Endothelial cell of umbilical vein (primary cell): ENCODE measurements around the gene IGSF6. TPM values are rescaled to one million over a fixed set of nuclear protein-coding genes. Genes with fewer than 3 reads are reported as not detected.

Source experiments
- BruUV-seq: library from RNA; stranded (reverse); fragments of 400-500 nt; replicated peaks from 2 replicates; lab custom pipeline; 2021; lab: Mats Ljungman, UMichigan
- CTCF ChIA-PET: fragments of 300-600, 350-600 bp; sonication (Branson Sonifier 250); formaldehyde crosslinking; loops from one replicate; lab custom pipeline; 2021; ENCODE audit warnings: antibody characterized with exemption, inconsistent platforms; lab: Charles Lee
- POLR2A ChIA-PET: fragments of 300-600, 350-600 bp; sonication (Branson Sonifier 250); formaldehyde crosslinking; loops from one replicate; lab custom pipeline; 2021; ENCODE audit warnings: antibody characterized with exemption, inconsistent platforms; lab: Charles Lee
- DNase-seq: peaks from one replicate; pipeline ENCODE4 v3.0.0-alpha.2; 2011; ENCODE audit warnings: low read depth, low spot score
- FAIRE-seq: peaks from 2 replicates; lab custom pipeline; 2011; peaks lifted over from hg19 to GRCh38; lab: Jason Lieb, UNC
- H2AFZ ChIP-seq: 2 replicates; pipeline ENCODE4 v1.6.0; 2012; ENCODE audit warnings: low read depth, low read length, control low read depth, inconsistent platforms
- H3K27ac ChIP-seq: 2 replicates; pipeline ENCODE4 v1.5.1; 2011; ENCODE audit warnings: low read depth, mild to moderate bottlenecking, control low read depth, low read length, moderate library complexity; ENCODE audit not compliant: insufficient read depth
- H3K27me3 ChIP-seq, 2 experiments: 2 replicates each; pipeline versions ENCODE4 v1.6.0 to v1.6.1; 2011; ENCODE audit warnings: low read length in 2 of 2, mixed read lengths in 1 of 2; ENCODE audit not compliant: control insufficient read depth in 2 of 2, insufficient read depth in 2 of 2
- H3K36me3 ChIP-seq, 2 experiments: 2 replicates in 1 of 2; 3 replicates in 1 of 2; pipeline ENCODE4 v1.5.1; 2011; ENCODE audit warnings: low read length in 2 of 2, mild to moderate bottlenecking in 1 of 2, moderate library complexity in 1 of 2; ENCODE audit not compliant: control insufficient read depth in 2 of 2, insufficient read depth in 2 of 2; ENCODE audit errors: extremely low read depth in 1 of 2
- H3K4me1 ChIP-seq: 3 replicates; pipeline ENCODE4 v1.5.1; 2011; ENCODE audit warnings: mild to moderate bottlenecking, low read length; ENCODE audit not compliant: control insufficient read depth, insufficient read depth; ENCODE audit errors: extremely low read depth
- H3K4me2 ChIP-seq: 2 replicates; pipeline ENCODE4 v1.6.1; 2011; ENCODE audit warnings: low read length, control low read depth, mixed read lengths; ENCODE audit not compliant: insufficient read depth
- H3K4me3 ChIP-seq, 3 experiments: fragments of 200-600 bp in 1 of 3; sonication (generic), shearing (Covaris generic) in 1 of 3; replicated peaks in 1 of 3; 2 replicates each; pipeline ENCODE4 v1.5.1; 2011 to 2016; ENCODE audit warnings: control low read depth in 3 of 3, low read length in 3 of 3, mild to moderate bottlenecking in 2 of 3, inconsistent platforms in 1 of 3, low read depth in 1 of 3, moderate library complexity in 1 of 3; ENCODE audit not compliant: insufficient read depth in 1 of 3
- H3K79me2 ChIP-seq: 2 replicates; pipeline ENCODE4 v1.6.0; 2012; ENCODE audit warnings: low read length, inconsistent platforms; ENCODE audit not compliant: control insufficient read depth, insufficient read depth
- H3K9ac ChIP-seq: replicated peaks from 2 replicates; pipeline ENCODE3; 2011; ENCODE audit warnings: low read length, control low read depth; ENCODE audit not compliant: insufficient read depth; ENCODE audit errors: extremely low read depth
- H3K9me1 ChIP-seq: replicated peaks from 3 replicates; pipeline ENCODE4 v1.6.0; 2011; ENCODE audit warnings: mild to moderate bottlenecking, low read length; ENCODE audit not compliant: control insufficient read depth, insufficient read depth; ENCODE audit errors: extremely low read depth
- H3K9me3 ChIP-seq: replicated peaks from 2 replicates; pipeline ENCODE4 v1.5.1; 2012; ENCODE audit warnings: low read length, inconsistent platforms; ENCODE audit not compliant: control insufficient read depth, insufficient read depth
- H4K20me1 ChIP-seq: replicated peaks from 2 replicates; pipeline ENCODE3; 2011; ENCODE audit warnings: mild to moderate bottlenecking, low read length; ENCODE audit not compliant: control insufficient read depth, insufficient read depth; ENCODE audit errors: extremely low read depth
- CTCF ChIP-seq, 2 donors: IDR thresholded peaks; 1 replicate in 1 of 2; 2 replicates in 1 of 2; pipeline ENCODE4 v1.5.1; 2011; ENCODE audit warnings: low read length in 2 of 2, mild to moderate bottlenecking in 2 of 2, moderate library complexity in 2 of 2, control low read depth in 1 of 2, inconsistent platforms in 1 of 2, low read depth in 1 of 2; ENCODE audit not compliant: insufficient read depth in 1 of 2; ENCODE audit errors: extremely low read depth in 1 of 2
- EZH2 ChIP-seq: IDR thresholded peaks from 2 replicates; pipeline ENCODE4 v1.6.1; 2012; ENCODE audit warnings: borderline replicate concordance, low read depth, mild to moderate bottlenecking, moderate library complexity, low read length, inconsistent platforms; ENCODE audit not compliant: severe bottlenecking
- FOS ChIP-seq: IDR thresholded peaks from 2 replicates; pipeline ENCODE4 v1.6.1; 2011; ENCODE audit warnings: mild to moderate bottlenecking, low read length, moderate library complexity, borderline replicate concordance; ENCODE audit not compliant: insufficient read depth
- GATA2 ChIP-seq: IDR thresholded peaks from 2 replicates; pipeline ENCODE4 v1.7.0; 2011; ENCODE audit warnings: low read depth, mild to moderate bottlenecking, moderate library complexity, mixed read lengths, low read length; ENCODE audit not compliant: insufficient read length, insufficient read depth
- JUN ChIP-seq: IDR thresholded peaks from 2 replicates; pipeline ENCODE4 v1.6.1; 2011; ENCODE audit warnings: borderline replicate concordance, low read depth; ENCODE audit not compliant: insufficient read length, insufficient read depth
- MAX ChIP-seq: IDR thresholded peaks from 2 replicates; pipeline ENCODE4 v1.6.1; 2011; ENCODE audit not compliant: insufficient read depth, insufficient read length
- MYC ChIP-seq: IDR thresholded peaks from one replicate; pipeline ENCODE4 v1.6.1; 2011; ENCODE audit warnings: mild to moderate bottlenecking, low read depth, low read length
- POLR2A ChIP-seq: IDR thresholded peaks from 2 replicates; pipeline ENCODE4 v1.6.1; 2012; ENCODE audit warnings: low read depth, mild to moderate bottlenecking, control low read depth, low read length
- POLR2AphosphoS5 ChIP-seq: IDR thresholded peaks from 2 replicates; pipeline ENCODE4 v1.6.1; 2012; ENCODE audit warnings: low read depth, mild to moderate bottlenecking, control low read depth, low read length, moderate library complexity; ENCODE audit not compliant: insufficient read depth
- dilution Hi-C: fragments of 300-500 bp; cut with MboI; formaldehyde crosslinking; loops from one replicate; pipeline ENCODE4 v1.15.0; 2019; ENCODE audit warnings: low sequenced_read_pairs; ENCODE audit not compliant: extremely low pct_ligation_motif_present
- intact Hi-C: fragments of 100-400 bp; cut with micrococcal nuclease; formaldehyde crosslinking; loops from one replicate; pipeline ENCODE4 v1.10.0; 2022
- polyA plus RNA-seq, 4 experiments: library from polyadenylated mRNA; depleted of rRNA in 3 of 4; stranded (reverse) in 3 of 4; unstranded in 1 of 4; fragments of >200 nt; gene quantifications; 2 replicates each; pipeline versions ENCODE4 v1.2.1 to v1.2.3, GENCODE V29; 2011 to 2012; ENCODE audit warnings: missing spikeins in 1 of 4
- total RNA-seq: library from RNA; stranded (reverse); gene quantifications from 2 replicates; pipeline ENCODE4 v1.2.3, GENCODE V29; 2021

Gene IGSF6
- total and polyA plus RNA-seq, 2 donors (not counting 3 experiments of a cell fraction or from before 2014, with no cell fraction given) = not detected

GRCh38 chr16:21610006-21610544, 42.3 kb downstream of the IGSF6 start:
- Histone ChIP-seq H3K36me3 (no peaks in the 10 kb centered on the region), H3K79me2 (peaks cover 96% of the 10 kb centered on the region), H2AFZ (no peak overlapping the region), H3K27ac (no peak overlapping the region), H3K4me1 (no peaks in the 10 kb centered on the region), H3K27me3 (no peaks in the 10 kb centered on the region), H3K4me2 (no peak overlapping the region), H3K9me1 (no peaks in the 10 kb centered on the region), H4K20me1 (peaks cover 10% of the 10 kb centered on the region), H3K4me3 (no peak overlapping the region), H3K9me3 (no peaks in the 10 kb centered on the region), H3K9ac (no peak overlapping the region)
- no peak for DNase-seq
- TF ChIP-seq CTCF (IDR thresholded peaks at IDR 0.05; ENCODE audit: extremely low read depth in 1 of 2, insufficient read depth in 1 of 2, low read depth in 1 of 2, low read length in 2 of 2) = no peak
- TF ChIP-seq POLR2AphosphoS5 = no peak
- TF ChIP-seq JUN = no peak
- no peak for TF ChIP-seq MYC
- no peak for TF ChIP-seq GATA2
- no peak for TF ChIP-seq POLR2A
- TF ChIP-seq FOS = no peak
- no peak for TF ChIP-seq MAX
- no peak for TF ChIP-seq EZH2
- CTCF ChIA-PET = interaction anchor here (1.5 to 2.1 kb wide), 3 partner anchors 9 to 47 kb away, joined by 3 to 7 read pairs (median 4); no protein-coding TSS in a partner anchor
- dilution Hi-C loops (no loop called here), intact Hi-C loops (no loop called here)
- no TSS peak for BruUV-seq
- POLR2A ChIA-PET = no interaction called here
- no peak for FAIRE-seq
